ENCODE data around the gene CD74. TPM values are rescaled to one million over a fixed set of nuclear protein-coding genes. Genes with fewer than 3 reads are reported as not detected.

Gene CD74
- total RNA-seq, 1 donor: 3.0 TPM

DNA sequence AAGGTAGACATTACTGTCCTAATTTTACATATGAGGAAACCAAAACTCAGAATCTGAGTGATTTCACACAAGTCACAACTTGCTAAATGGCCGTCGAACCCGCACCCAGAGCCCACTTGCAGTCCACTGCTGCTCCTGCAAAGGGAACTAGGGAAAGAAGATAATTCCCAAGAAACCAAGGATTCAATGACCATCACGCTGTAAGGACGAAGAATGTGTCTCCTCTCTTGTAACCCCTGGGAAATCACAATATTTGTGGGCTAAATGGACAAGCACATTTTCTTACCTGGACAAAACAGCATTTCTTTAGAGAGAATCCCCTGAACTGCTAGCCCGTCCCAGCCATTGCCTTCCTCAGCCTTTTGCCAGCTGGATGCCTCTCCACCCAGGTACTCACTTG, 34.5 kb upstream of the CD74 start:
- TF ChIP-seq, protein P1, sequence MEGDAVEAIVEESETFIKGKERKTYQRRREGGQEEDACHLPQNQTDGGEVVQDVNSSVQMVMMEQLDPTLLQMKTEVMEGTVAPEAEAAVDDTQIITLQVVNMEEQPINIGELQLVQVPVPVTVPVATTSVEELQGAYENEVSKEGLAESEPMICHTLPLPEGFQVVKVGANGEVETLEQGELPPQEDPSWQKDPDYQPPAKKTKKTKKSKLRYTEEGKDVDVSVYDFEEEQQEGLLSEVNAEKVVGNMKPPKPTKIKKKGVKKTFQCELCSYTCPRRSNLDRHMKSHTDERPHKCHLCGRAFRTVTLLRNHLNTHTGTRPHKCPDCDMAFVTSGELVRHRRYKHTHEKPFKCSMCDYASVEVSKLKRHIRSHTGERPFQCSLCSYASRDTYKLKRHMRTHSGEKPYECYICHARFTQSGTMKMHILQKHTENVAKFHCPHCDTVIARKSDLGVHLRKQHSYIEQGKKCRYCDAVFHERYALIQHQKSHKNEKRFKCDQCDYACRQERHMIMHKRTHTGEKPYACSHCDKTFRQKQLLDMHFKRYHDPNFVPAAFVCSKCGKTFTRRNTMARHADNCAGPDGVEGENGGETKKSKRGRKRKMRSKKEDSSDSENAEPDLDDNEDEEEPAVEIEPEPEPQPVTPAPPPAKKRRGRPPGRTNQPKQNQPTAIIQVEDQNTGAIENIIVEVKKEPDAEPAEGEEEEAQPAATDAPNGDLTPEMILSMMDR (IDR thresholded peaks at IDR 0.05; ENCODE audit: insufficient read depth, low read depth, low read length): no peak
- DNase-seq (ENCODE audit: low read depth): no peak
- no peak overlapping the region for H3K4me3 ChIP-seq (ENCODE audit: low read depth, low read length)

DNA sequence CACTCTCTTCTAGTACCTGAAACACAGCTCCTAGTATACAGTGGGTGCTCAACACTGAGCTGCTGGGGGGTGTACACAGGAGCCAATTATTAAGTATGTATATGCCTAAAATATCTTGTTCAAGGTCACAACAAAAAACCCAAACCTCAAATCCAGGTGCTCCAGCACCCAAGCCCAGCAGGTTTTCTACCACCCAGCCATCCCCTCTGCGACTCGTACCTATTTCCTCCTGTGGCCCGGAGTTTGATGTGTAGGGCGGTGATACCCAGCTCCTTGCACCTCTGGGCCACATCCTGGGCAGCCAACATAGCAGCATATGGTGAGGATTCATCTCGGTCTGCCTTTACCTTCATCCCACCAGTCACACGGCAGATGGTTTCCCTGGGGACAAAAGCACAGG, 33.9 kb upstream of the CD74 start:
- no peak overlapping the region for H3K4me3 ChIP-seq (ENCODE audit: low read depth, low read length)
- DNase-seq (ENCODE audit: low read depth): no peak
- TF ChIP-seq, protein P1 (IDR thresholded peaks at IDR 0.05; ENCODE audit: insufficient read depth, low read depth, low read length): no peak

DNA sequence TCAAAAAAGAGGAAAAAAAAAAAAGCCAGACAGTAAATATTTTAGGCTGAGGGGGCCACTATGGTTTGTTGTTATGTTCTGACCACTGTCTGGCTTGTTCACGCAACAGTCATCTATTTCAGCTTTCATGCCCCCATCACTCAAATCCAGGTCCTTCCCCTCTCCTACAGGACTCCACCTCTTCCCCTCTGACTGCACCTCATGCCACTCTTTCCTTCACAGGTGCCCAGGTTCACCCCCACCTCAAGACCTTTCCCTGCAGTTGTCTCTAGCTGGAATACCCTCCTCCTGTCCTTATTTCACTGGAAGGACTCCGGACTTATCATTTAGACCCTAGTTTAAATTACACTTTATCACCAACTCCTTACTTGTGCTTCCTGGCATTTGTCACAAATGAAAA, 33.4 kb upstream of the CD74 start:
- TF ChIP-seq, protein P1 (IDR thresholded peaks at IDR 0.05; ENCODE audit: insufficient read depth, low read depth, low read length): no peak
- DNase-seq (ENCODE audit: low read depth): no peak
- H3K4me3 ChIP-seq (ENCODE audit: low read depth, low read length): no peak overlapping the region

DNA sequence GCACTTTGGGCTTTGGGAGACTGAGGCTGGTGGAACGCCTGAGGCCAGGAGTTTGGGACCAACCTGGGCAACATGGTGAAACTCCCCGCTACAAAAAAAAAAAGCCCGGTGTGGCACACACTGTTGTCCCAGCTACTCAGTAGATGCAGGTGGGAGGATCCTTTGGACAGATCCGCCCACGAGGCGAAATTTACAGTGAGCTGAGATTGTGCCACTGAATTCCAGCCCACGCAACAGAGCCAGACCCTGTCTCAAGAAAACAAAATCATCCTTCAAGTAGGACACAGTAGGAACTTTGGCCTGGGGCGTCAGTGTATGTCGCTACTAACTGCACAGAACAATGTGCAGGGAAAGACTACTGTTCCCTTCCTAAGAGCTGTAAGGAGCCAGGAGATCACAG, 32.1 kb upstream of the CD74 start:
- DNase-seq (ENCODE audit: low read depth): no peak
- no peak overlapping the region for H3K4me3 ChIP-seq (ENCODE audit: low read depth, low read length)
- TF ChIP-seq, protein P1 (IDR thresholded peaks at IDR 0.05; ENCODE audit: insufficient read depth, low read depth, low read length): no peak

DNA sequence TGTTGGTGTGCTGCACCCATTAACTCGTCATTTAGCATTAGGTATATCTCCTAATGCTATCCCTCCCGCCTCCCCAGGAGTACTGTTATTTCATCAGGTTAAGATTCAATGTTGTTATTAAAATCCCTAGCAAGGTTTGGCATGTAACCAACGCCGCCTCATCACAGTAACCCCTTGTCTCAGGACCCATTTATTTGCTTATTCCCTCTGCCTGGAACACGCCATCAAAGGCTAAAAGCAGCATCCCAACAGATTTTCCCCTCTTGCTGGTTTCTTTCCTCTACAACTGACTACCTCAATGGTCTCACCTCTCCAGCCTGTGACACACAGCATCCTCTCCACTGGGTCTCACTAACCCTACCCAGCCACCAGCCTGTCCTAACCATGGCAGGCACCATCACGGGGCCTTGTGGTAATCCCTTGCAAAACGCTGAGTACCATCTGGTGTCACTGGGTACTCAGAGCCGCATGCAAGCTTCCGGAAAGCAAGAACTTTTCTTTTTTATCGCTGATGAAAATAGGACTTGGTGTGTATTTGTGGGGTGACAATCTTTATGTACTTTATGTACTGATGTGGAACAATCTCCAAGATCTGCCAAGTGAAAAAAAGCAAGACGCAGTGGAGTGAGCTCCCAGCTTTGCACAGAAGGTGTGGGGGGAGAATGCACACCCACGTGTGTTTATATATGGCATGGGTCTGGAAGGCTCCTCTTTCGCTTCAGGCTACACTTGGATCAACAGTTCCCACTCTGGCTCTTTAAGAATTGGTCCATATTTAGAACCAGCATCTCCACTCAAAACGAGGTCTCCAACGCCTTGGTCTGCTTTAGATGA, 30.7 kb upstream of the CD74 start:
- H3K4me3 ChIP-seq (ENCODE audit: low read depth, low read length): no peak overlapping the region
- TF ChIP-seq, protein P1 (IDR thresholded peaks at IDR 0.05; ENCODE audit: insufficient read depth, low read depth, low read length): no peak
- no peak for DNase-seq (ENCODE audit: low read depth)

DNA sequence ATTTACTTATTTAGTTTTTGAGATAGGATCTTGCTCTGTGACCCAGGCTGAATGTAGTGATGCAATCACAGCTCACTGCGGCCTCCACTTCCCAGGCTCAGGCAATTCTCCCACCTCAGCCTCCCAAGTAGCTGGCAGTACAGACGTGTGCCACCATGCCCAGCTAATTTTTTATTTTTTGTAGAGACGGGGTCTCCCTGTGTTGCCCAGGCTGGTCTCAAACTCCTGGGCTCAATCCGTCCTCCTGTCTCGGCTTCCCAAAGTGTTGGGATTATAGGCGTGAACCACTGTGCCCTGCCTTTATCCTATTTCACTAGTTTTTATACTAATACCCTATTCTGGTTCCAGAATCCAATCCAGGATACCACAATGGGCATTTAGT, 30.0 kb upstream of the CD74 start:
- no peak for DNase-seq (ENCODE audit: low read depth)
- TF ChIP-seq, protein P1 (IDR thresholded peaks at IDR 0.05; ENCODE audit: insufficient read depth, low read depth, low read length): no peak
- no peak overlapping the region for H3K4me3 ChIP-seq (ENCODE audit: low read depth, low read length)

Data from fibroblast of villous mesenchyme (primary cell).